ENCODE measurements around the gene PZP. TPM values are rescaled to one million over a fixed set of nuclear protein-coding genes. Genes with fewer than 3 reads are reported as not detected.
"Not testable (repeated sequence)": the region's sequence is repeated elsewhere in the genome, so short reads cannot be mapped to it uniquely, and the experiment has no call there.

Gene PZP
- total and polyA plus RNA-seq, 4 donors = 0.61 to 4.6 (median 2.2) TPM

DNA sequence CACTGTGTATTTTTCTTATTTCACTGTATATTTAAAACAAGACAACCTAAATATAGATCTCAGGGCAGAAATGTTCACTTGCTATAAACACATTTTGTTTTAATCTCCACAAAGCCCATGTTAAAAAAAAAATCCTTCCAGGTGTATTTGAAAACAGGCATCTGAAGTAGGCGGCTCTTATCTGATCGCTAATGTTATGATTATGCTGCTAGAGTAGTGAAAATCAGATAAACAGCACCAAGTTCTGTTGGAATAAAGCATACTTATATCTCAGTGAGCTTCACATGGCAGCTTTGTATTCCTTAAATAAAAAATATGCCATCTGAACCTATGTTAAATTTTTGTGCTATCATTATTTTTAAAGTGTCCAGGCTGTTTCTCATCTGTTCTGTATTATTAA, 47.6 kb upstream of the PZP start:
- H3K36me3 ChIP-seq (ENCODE audit: control insufficient read depth in 4 of 4, insufficient read depth in 4 of 4, low read length in 4 of 4) = no peaks in the 10 kb centered on the region
- WGBS, 2 donors = 41 to 51% methylated on average over 2 of the region's 2 CpGs
- no peak for DNase-seq
- H3K27me3 ChIP-seq (ENCODE audit: control insufficient read depth in 3 of 3, insufficient read depth in 3 of 3, low read length in 2 of 3) = no peaks in the 10 kb centered on the region
- no peak for ATAC-seq (ENCODE audit: insufficient read depth, low FRiP score)
- H3K9ac ChIP-seq (ENCODE audit: insufficient read depth in 1 of 2, low read length in 2 of 2) = no peak overlapping the region
- TF ChIP-seq, protein P1, sequence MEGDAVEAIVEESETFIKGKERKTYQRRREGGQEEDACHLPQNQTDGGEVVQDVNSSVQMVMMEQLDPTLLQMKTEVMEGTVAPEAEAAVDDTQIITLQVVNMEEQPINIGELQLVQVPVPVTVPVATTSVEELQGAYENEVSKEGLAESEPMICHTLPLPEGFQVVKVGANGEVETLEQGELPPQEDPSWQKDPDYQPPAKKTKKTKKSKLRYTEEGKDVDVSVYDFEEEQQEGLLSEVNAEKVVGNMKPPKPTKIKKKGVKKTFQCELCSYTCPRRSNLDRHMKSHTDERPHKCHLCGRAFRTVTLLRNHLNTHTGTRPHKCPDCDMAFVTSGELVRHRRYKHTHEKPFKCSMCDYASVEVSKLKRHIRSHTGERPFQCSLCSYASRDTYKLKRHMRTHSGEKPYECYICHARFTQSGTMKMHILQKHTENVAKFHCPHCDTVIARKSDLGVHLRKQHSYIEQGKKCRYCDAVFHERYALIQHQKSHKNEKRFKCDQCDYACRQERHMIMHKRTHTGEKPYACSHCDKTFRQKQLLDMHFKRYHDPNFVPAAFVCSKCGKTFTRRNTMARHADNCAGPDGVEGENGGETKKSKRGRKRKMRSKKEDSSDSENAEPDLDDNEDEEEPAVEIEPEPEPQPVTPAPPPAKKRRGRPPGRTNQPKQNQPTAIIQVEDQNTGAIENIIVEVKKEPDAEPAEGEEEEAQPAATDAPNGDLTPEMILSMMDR (IDR thresholded peaks at IDR 0.05; ENCODE audit: control extremely low read depth, extremely low read depth) = no peak
- H3K4me1 ChIP-seq (ENCODE audit: control insufficient read depth in 5 of 5, insufficient read depth in 5 of 5, low read length in 5 of 5) = peaks cover 0 to 27% (median 0%) of the 10 kb centered on the region in 5 donors
- no peak overlapping the region for H3K4me3 ChIP-seq
- no peaks in the 10 kb centered on the region for H3K9me3 ChIP-seq (ENCODE audit: control insufficient read depth in 4 of 4, insufficient read depth in 3 of 4, low read length in 3 of 4)
- H3K27ac ChIP-seq (ENCODE audit: low read depth in 1 of 2, low read length in 1 of 2) = no peak overlapping the region

DNA sequence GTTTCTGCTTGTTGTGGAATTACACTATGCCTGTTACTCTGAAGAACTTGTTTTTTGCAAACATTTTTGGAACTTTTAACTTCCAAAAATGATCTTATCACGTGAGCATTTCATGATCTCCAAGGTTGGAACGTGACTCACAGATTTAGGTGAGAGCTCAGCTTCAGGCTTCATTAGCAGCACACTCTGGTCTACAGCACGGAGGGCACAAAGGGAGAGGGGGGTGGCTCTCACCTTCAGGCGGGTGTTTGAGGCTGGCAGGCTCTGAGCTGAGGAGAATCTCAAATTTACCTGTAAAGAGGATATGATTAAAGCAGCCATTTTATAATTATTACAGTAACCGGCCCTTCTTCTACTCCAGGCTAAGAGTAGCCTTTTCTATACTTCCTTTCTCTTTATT, 45.3 kb upstream of the PZP start:
- no peak for ATAC-seq (ENCODE audit: insufficient read depth, low FRiP score)
- TF ChIP-seq, protein P1 (IDR thresholded peaks at IDR 0.05; ENCODE audit: control extremely low read depth, extremely low read depth) = no peak
- no peak for DNase-seq
- Histone ChIP-seq H3K4me1 (ENCODE audit: control insufficient read depth in 5 of 5, insufficient read depth in 5 of 5, low read length in 5 of 5) (peaks cover 0 to 27% (median 0%) of the 10 kb centered on the region in 5 donors), H3K27me3 (ENCODE audit: control insufficient read depth in 3 of 3, insufficient read depth in 3 of 3, low read length in 2 of 3) (no peaks in the 10 kb centered on the region), H3K4me3 (no peak overlapping the region), H3K36me3 (ENCODE audit: control insufficient read depth in 4 of 4, insufficient read depth in 4 of 4, low read length in 4 of 4) (no peaks in the 10 kb centered on the region), H3K9ac (ENCODE audit: insufficient read depth in 1 of 2, low read length in 2 of 2) (no peak overlapping the region), H3K9me3 (ENCODE audit: control insufficient read depth in 4 of 4, insufficient read depth in 3 of 4, low read length in 3 of 4) (no peaks in the 10 kb centered on the region), H3K27ac (ENCODE audit: low read depth in 1 of 2, low read length in 1 of 2) (no peak overlapping the region)
- WGBS, 2 donors = 35 to 59% methylated on average over 5 of the region's 5 CpGs

DNA sequence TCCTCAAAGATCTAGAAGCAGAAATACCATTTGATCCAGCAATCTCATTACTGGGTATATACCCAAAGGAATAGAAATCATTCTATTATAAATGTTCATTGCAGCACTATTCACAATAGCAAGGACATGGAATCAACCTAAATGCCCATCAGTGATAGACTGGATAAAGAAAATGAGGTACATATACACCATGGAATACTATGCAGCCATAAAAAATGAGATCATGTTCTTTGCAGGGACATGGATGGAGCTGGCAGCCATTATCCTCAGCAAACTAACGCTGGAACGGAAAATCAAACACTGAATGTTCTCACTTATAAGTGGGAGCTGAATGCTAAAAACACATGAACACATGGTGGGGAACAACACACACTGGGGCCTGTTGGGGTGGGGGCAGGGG, 44.6 kb upstream of the PZP start:
- DNase-seq; ATAC-seq (ENCODE audit: insufficient read depth, low FRiP score); H3K4me3 ChIP-seq; H3K36me3 ChIP-seq (ENCODE audit: control insufficient read depth in 4 of 4, insufficient read depth in 4 of 4, low read length in 4 of 4); H3K9ac ChIP-seq (ENCODE audit: insufficient read depth in 1 of 2, low read length in 2 of 2); H3K9me3 ChIP-seq (ENCODE audit: control insufficient read depth in 4 of 4, insufficient read depth in 3 of 4, low read length in 3 of 4); H3K27me3 ChIP-seq (ENCODE audit: control insufficient read depth in 3 of 3, insufficient read depth in 3 of 3, low read length in 2 of 3); H3K27ac ChIP-seq (ENCODE audit: low read depth in 1 of 2, low read length in 1 of 2): not testable (repeated sequence)
- 90 to 92% methylated on average over 2 of the region's 2 CpGs for WGBS, 2 donors
- H3K4me1 ChIP-seq (ENCODE audit: control insufficient read depth in 5 of 5, insufficient read depth in 5 of 5, low read length in 5 of 5) = peaks cover 0 to 27% (median 0%) of the 10 kb centered on the region in 5 donors

DNA sequence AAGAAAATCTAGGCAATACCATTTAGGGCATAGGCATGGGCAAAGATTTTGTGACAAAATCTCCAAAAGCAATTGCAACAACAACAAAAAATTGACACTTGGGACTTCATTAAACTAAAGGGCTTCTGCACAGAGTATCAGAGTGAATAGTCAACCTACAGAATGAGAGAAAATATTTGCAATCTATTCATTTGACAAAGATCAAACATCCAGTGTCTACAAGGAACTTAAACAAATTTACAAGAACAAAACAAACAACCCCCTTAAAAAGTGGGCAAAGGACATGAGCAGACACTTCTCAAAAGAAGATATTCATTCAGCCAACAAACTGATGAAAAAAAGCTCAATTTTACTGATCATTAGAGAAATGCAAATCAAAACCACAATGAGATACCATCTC, 44.1 kb upstream of the PZP start:
- Histone ChIP-seq H3K9ac (ENCODE audit: insufficient read depth in 1 of 2, low read length in 2 of 2) (no peak overlapping the region), H3K4me1 (ENCODE audit: control insufficient read depth in 5 of 5, insufficient read depth in 5 of 5, low read length in 5 of 5) (peaks cover 0 to 24% (median 0%) of the 10 kb centered on the region in 5 donors), H3K4me3 (no peak overlapping the region), H3K27me3 (ENCODE audit: control insufficient read depth in 3 of 3, insufficient read depth in 3 of 3, low read length in 2 of 3) (no peaks in the 10 kb centered on the region), H3K36me3 (ENCODE audit: control insufficient read depth in 4 of 4, insufficient read depth in 4 of 4, low read length in 4 of 4) (no peaks in the 10 kb centered on the region), H3K27ac (ENCODE audit: low read depth in 1 of 2, low read length in 1 of 2) (no peak overlapping the region), H3K9me3 (ENCODE audit: control insufficient read depth in 4 of 4, insufficient read depth in 3 of 4, low read length in 3 of 4) (no peaks in the 10 kb centered on the region)
- TF ChIP-seq, protein P1 (IDR thresholded peaks at IDR 0.05; ENCODE audit: control extremely low read depth, extremely low read depth) = no peak
- ATAC-seq (ENCODE audit: insufficient read depth, low FRiP score) = no peak
- DNase-seq = no peak
